RWPE1 (cell line): Measurements from ENCODE around the gene PNPLA1.
A peak's percentile ranks its signal among the peaks of the same experiment; 100 is the strongest.

Experiments
- CTCF ChIA-PET: fragments of 350-600 bp; sonication (Branson Sonifier 250); formaldehyde crosslinking; extraction: SDS; loops from one replicate; lab custom pipeline; 2021; lab: Yijun Ruan, JAX
- POLR2A ChIA-PET: fragments of 400-600 bp; formaldehyde crosslinking; extraction: SDS; loops from one replicate; lab custom pipeline; 2020; ENCODE audit warnings: antibody characterized with exemption; ENCODE audit not compliant: low non-redundant PET; lab: Yijun Ruan, JAX
- DNase-seq: peaks from one replicate; pipeline ENCODE4 v3.0.0; 2012; ENCODE audit warnings: low spot score
- H3K27ac ChIP-seq: fragments of 450-650 bp; 2 replicates; pipeline ENCODE4 v1.5.1; 2017
- CTCF ChIP-seq: fragments of 450-650 bp; conservative IDR thresholded peaks from 2 replicates; pipeline ENCODE4 v1.5.1; 2017; ENCODE audit warnings: low read depth, mild to moderate bottlenecking

PNPLA1 gene

GRCh38 chr6:36286858-36287257, 17.0 kb downstream of the PNPLA1 start:
- ChIA-PET POLR2A (no interaction called here), CTCF (interaction anchor here (0.7 kb wide), 1 partner anchor 17 kb away, joined by 3 read pairs; no protein-coding TSS in a partner anchor)
- no peak overlapping the region for H3K27ac ChIP-seq
- DNase-seq: no peak
- TF ChIP-seq CTCF: no peak

GRCh38 chr6:36289281-36289878, 19.5 kb downstream of the PNPLA1 start:
- DNase-seq: peak; percentile 85
- no peak for TF ChIP-seq CTCF
- H3K27ac ChIP-seq: no peak overlapping the region
- ChIA-PET CTCF (interaction anchor here (0.6 to 0.7 kb wide), 3 partner anchors 13 to 555 kb away, joined by 3 to 5 read pairs (median 3); no protein-coding TSS in a partner anchor), POLR2A (no interaction called here)

GRCh38 chr6:36290668-36291620, 21.1 kb downstream of the PNPLA1 start:
- no peak overlapping the region for H3K27ac ChIP-seq
- TF ChIP-seq CTCF: no peak
- DNase-seq: peak; percentile 41
- CTCF ChIA-PET: interaction anchor here (0.6 to 1.9 kb wide), 5 partner anchors 11 to 445 kb away, joined by 3 to 8 read pairs (median 4); no protein-coding TSS in a partner anchor
- POLR2A ChIA-PET: no interaction called here

DNA sequence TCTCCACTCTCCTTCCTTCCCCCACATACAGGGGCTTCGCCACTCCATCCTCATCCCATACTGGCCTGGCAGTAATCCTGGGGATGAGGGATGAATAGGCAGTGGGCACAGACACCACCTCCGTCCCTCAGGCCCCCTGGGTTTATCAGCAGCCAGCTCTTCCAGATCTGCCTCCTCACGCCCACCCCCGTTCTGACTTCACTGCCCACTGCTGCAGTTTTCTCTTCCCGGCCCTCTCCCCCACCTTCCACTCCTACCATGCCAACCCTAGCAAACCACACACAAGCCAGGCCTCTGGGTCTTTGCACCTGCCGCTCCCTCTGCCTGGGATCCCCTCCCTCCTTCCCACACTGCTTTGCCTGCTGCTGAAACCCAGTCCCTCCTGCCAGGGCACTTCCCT, 22.3 kb downstream of the PNPLA1 start:
- ChIA-PET POLR2A (no interaction called here), CTCF (no interaction called here)
- no peak for TF ChIP-seq CTCF
- DNase-seq: no peak
- no peak overlapping the region for H3K27ac ChIP-seq

- ChIA-PET POLR2A (no interaction called here), CTCF (interaction anchor here (0.6 to 1.4 kb wide), 4 partner anchors 14 to 463 kb away, joined by 3 to 5 read pairs (median 4); no protein-coding TSS in a partner anchor)
These were observed 26.4 kb downstream of the PNPLA1 start for GRCh38 chr6:36296240-36296639.

More at GRCh38 chr6:36296240-36296639, 26.4 kb downstream of the PNPLA1 start:
- no peak for TF ChIP-seq CTCF
- no peak overlapping the region for H3K27ac ChIP-seq
- DNase-seq: no peak
